HG03135 (cell line): ENCODE data around the gene URI1.
"Not testable (repeated sequence)": the region's sequence is repeated elsewhere in the genome, so short reads cannot be mapped to it uniquely, and the experiment has no call there.

Source experiments
- ATAC-seq: cut with Tn5 transposase; IDR thresholded peaks from one replicate; pipeline ENCODE4 v1.9.1; 2021; ENCODE audit warnings: mild to moderate bottlenecking, moderate library complexity; ENCODE audit not compliant: unreplicated experiment

The URI1 gene

GRCh38 chr19:29940971-29941585 lies 961 bp upstream of the URI1 start:
- ATAC-seq = no peak

GRCh38 chr19:29942404-29943261 lies 594 bp downstream of the URI1 start:
- ATAC-seq = peak; percentile 68

- no peak for ATAC-seq
Observed at GRCh38 chr19:29943615-29944014, 1.6 kb downstream of the URI1 start.

- ATAC-seq = no peak
Observed at GRCh38 chr19:29944390-29945012, 2.5 kb downstream of the URI1 start.

DNA sequence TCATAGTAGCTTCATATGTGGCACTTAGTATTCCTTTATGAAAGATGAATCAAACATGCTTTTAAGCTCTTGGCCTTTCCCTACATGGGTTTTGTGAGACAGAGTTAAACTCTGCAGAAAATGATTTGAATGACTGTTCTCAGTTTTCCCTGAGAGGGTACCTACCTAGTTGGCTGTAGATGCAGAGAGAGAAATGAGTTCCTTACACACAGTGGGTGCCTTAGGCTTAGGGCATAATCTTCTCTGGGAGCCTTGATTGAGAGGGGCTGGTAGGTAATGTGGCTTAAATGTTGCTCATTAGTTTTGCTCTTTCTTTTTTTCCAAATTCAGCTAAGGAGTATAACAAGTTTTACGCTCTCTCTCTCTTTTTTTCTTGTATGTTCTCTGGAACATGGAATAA lies 3.0 kb downstream of the URI1 start:
- no peak for ATAC-seq

DNA sequence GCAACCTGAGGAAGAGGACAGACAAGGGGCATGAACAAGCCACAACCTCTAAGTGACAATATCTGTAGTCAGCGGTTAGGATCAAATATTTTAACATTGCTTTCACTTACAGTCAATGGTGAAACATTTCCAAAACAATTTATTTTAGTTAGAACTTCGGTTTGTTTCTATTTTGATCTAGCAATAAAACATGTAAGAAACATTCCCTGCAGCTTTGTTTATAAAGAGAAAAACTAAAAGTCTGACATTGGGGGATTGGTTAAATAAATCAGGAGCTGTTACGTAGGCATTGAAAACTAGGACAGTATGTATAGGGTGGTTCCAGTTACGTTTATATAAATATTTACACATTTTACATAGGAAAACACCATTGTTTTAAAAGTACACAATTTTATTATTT lies 3.4 kb downstream of the URI1 start:
- no peak for ATAC-seq

DNA sequence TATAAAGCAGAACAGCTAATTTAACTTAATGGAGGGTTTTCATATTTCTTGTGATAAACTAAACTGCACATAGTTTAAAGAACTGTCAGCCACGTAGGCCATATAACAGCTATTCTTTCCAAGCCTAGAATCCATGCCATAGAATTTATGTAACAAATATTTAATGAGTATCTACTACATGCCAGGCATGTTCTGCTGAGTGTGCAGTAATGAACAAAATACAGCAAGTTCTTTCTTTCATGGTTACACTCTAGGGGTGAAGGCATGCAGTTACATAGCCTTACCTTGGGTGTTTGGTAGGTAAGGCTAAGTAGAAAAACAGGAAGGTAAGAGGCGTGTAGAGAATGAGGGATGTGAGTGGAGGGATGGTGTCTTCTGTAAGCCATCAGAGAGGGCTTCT lies 4.6 kb downstream of the URI1 start:
- ATAC-seq = no peak

DNA sequence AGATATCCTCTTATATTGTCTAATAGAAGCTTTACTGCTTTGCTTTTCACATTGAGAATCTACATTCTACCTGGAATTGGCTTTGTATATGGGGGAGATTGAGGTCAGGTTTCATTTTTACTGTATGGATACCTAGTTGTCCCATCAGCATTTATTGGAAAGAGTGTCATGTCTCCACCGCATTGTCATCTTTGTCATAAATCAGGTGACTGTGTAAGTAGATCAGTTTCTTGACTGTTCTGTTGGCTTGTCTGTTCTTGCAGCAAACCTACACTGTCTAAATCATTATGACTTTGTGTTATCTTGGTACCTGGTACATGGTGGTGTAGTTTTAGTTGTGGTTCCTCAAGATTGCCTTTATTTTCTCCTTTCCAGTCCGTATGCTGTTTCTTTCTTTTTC lies 5.8 kb downstream of the URI1 start:
- ATAC-seq = no peak

DNA sequence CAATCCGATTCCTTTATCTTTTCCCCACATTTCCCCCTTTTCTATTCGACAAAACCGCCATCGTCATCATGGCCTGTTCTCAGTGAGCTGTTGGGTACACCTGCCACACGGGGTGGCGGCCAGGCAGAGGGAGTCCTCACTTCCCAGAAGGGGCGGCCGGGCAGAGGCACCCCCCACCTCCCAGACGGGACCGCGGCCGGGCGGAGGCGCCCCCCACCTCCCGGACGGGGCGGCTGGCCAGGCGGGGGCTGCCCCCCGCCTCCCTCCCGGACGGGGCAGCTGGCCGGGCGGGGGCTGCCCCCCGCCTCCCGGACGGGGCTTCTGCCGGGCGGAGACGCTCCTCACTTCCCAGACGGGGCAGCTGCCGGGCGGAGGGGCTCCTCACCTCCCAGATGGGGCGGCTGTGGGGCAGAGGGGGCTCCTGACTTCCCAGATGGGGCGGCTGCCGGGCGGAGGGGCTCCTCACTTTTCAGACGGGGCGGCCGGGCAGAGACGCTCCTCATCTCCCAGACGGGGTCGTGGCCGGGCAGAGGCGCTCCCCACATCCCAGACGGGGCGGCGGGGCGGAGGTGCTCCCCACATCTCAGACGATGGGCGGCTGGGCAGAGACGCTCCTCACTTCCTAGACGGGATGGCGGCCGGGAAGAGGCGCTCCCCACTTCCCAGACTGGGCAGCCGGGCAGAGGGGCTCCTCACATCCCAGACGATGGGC lies 6.9 kb downstream of the URI1 start:
- ATAC-seq = not testable (repeated sequence)

DNA sequence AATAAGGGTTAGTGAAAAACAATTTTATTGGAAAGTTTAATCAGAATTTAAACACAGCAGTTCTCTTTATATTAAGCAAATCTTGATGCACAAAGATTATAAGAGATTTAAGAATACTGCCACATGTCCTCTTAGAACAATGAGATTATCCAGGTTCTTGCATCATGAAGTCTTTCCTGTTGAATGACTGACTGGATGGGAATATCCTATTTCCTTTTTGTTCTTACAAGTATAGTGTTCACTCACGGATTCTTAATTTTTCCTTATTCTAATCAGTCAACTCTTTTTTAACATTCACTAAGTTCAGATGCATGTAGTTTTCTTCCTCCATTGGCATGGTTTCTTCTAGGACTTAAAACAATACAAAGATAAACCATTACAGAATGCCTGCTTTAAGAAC lies 10.1 kb downstream of the URI1 start:
- no peak for ATAC-seq

- ATAC-seq = no peak
Observed at GRCh38 chr19:29952646-29953045, 10.6 kb downstream of the URI1 start.

GRCh38 chr19:29953352-29954247 lies 11.6 kb downstream of the URI1 start:
- no peak for ATAC-seq

DNA sequence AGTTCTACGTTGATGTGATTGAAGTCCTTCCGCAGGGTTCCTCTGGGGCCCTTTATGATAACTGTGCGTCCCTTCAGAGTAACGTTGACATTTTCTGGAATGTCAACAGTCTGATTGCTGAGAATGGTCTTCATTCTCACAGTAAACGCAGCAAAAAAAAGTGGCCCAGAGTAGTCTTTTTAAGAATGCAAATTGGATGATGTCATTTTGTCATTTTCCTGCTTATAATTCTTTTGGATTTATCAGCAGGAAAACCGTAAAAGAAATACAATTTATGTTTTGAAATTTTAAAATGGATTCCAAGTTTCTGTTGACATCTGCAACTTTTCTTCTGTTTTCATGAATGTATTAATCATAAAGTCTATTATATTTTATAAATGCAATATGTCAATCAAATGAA lies 14.8 kb downstream of the URI1 start:
- ATAC-seq = no peak

DNA sequence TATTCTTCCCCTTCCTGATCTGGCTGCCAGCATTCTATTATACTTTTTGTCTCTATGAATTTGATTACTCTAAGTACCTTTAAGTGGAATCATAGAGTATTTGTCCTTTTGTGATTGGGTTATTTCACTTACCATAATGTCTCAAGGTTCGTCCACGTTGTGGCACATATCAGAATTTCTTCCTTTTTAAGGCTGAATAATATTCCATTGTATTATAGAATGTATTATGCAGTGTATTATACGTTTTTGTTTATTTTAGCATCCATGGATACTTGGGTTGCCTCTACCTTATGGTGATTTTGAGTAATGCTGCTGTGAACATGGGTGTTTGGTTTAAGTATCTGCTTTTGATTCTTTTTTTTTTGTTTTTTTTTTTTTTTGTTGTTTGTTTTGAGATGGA lies 19.3 kb downstream of the URI1 start:
- no peak for ATAC-seq

- no peak for ATAC-seq
Observed at GRCh38 chr19:29962793-29963192, 20.8 kb downstream of the URI1 start.

- ATAC-seq = no peak
Observed at GRCh38 chr19:29963576-29963975, 21.5 kb downstream of the URI1 start.

DNA sequence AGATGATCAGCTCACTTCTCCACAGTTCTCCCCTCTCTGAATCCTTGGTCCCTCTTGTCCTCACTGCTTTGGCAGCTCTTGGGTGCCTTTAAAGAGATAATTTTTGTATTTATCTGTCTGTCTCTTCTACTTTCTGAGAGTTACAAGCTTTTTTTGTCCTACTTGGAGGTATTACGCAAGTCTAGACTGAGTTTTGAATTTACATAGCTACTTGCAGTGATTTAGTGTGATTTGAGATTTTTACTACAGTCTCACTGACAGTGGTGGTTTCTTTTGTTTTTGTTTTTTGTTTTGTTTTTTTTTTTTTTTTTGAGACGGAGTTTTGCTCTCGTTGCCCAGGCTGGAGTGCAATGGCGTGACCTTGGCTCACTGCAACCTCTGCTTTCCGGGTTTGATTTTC lies 22.1 kb downstream of the URI1 start:
- no peak for ATAC-seq

GRCh38 chr19:29965492-29965891 lies 23.5 kb downstream of the URI1 start:
- no peak for ATAC-seq

- ATAC-seq = not testable (repeated sequence)
Observed at GRCh38 chr19:29966142-29966541, 24.1 kb downstream of the URI1 start.

- no peak for ATAC-seq
Observed at GRCh38 chr19:29966588-29967249, 24.7 kb downstream of the URI1 start.
